HAP-1 (cell line): ENCODE data around the gene R3HCC1L.

Experiments used
- DNase-seq, 2 experiments: peaks; one replicate each; pipeline ENCODE4 v3.0.0-alpha.2; 2016 to 2020; ENCODE audit warnings: low spot score in 2 of 2
- H3K27me3 ChIP-seq: fragments of 250-450 bp; sonication (Bioruptor Pico); 2 replicates; pipeline ENCODE4 v1.5.1; 2020; ENCODE audit warnings: low read depth, mild to moderate bottlenecking, moderate library complexity
- H3K36me3 ChIP-seq: fragments of 250-450 bp; sonication (Bioruptor Pico); replicated peaks from 2 replicates; pipeline ENCODE4 v1.5.1; 2020; ENCODE audit warnings: mild to moderate bottlenecking
- H3K4me1 ChIP-seq: fragments of 250-450 bp; sonication (Bioruptor Pico); 2 replicates; pipeline ENCODE4 v1.5.1; 2020; ENCODE audit warnings: mild to moderate bottlenecking
- H3K4me3 ChIP-seq: fragments of 250-450 bp; sonication (Bioruptor Pico); 2 replicates; pipeline ENCODE4 v1.5.1; 2020; ENCODE audit warnings: mild to moderate bottlenecking, moderate library complexity
- H3K9me3 ChIP-seq: fragments of 250-450 bp; sonication (Bioruptor Pico); 2 replicates; pipeline ENCODE4 v1.5.1; 2020; ENCODE audit warnings: mild to moderate bottlenecking, moderate library complexity
- in situ Hi-C: fragments of 300-500 bp; cut with MboI; formaldehyde crosslinking; loops from 3 replicates; pipeline ENCODE4 v1.14.3; 2020; ENCODE audit warnings: low sequenced_read_pairs, inconsistent platforms, mixed read lengths

R3HCC1L gene

DNA sequence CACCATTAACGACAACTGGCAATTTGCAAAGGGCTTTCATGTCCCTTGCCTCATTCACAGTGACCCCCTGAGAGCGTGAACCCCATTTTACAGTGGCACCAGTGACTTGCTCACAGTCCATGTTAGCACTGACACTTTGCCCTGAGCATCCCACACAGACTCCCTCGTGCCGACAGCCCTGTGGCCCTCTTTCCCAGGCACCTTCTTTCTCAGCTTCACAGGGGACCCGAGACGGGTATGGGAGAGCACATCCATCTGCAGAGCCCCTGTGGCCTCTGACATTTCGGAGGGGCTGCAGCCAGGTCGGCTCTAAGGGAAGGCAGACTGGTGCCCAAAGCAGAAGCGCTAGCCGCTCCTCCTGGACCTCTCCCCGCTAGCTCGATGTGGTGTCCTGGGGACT is 122.7 kb downstream of the R3HCC1L start:
- Histone ChIP-seq H3K27me3 (no peaks in the 10 kb centered on the region), H3K36me3 (no peaks in the 10 kb centered on the region), H3K4me1 (no peaks in the 10 kb centered on the region), H3K4me3 (no peak overlapping the region), H3K9me3 (no peaks in the 10 kb centered on the region)
- in situ Hi-C loops, result no loop called here
- no peak for DNase-seq

DNA sequence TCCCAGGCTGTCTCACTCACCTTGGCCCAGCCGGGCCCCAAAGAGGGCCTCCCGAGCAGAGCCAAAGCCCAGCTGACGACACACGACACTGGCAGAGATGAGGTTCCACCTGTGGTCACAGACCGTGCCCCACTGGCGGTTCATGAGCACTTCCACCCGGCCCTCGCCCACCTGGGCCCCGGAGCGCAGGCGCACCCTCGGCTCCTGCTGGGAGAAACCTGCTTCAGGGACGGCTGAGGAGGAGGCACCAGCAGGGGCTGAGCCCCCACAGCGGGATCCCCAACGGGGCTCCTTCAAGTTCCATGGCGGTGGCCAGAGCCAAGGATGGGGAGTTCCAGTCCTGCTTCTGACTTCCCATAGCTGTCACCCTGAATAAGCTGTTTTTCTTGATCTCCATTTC is 123.5 kb downstream of the R3HCC1L start:
- Histone ChIP-seq H3K4me3 (no peak overlapping the region), H3K4me1 (no peaks in the 10 kb centered on the region), H3K27me3 (no peaks in the 10 kb centered on the region), H3K36me3 (no peaks in the 10 kb centered on the region), H3K9me3 (no peaks in the 10 kb centered on the region)
- in situ Hi-C loops, result no loop called here
- no peak for DNase-seq

GRCh38 chr10:98258683-98259454 is 124.4 kb downstream of the R3HCC1L start:
- DNase-seq, result no peak
- Histone ChIP-seq H3K4me3 (no peak overlapping the region), H3K9me3 (no peaks in the 10 kb centered on the region), H3K27me3 (no peaks in the 10 kb centered on the region), H3K4me1 (no peaks in the 10 kb centered on the region), H3K36me3 (no peaks in the 10 kb centered on the region)
- in situ Hi-C loops, result no loop called here

DNA sequence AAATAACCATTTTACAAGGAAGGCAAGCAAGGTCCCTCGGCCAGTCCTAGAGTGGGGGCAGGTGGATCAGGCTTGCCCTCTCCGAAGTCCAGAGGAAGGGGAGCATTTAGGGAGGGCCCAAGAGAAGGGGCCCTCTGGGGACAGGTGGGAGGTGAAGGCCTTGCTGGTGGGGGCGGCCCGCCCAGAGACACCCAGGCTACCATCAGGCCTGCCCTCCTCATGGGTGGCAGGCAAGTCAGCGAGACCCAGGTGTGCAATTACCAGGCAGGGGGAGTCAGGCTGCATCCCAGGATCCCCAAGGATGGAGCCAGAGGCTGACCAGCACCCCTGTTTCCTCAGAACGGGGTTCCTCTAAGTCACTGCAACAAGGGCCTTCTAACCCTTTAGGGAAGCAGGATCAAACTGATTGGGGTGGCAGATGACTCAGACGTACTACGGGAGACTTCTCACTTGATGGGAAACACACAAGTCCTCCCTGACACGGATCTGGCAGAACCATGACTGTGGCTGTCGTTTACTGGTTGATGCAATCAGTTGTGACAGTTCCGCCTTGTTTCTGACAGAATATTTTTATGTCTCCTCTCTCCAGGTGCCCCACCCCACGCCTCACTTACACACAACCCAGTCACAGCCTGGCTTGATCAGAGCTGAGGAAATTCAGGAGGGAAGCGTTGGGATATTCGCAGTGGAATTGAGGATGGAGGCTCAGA is 125.3 kb downstream of the R3HCC1L start:
- no peak for DNase-seq
- in situ Hi-C loops, result no loop called here
- Histone ChIP-seq H3K9me3 (no peaks in the 10 kb centered on the region), H3K4me3 (no peak overlapping the region), H3K27me3 (no peaks in the 10 kb centered on the region), H3K4me1 (no peaks in the 10 kb centered on the region), H3K36me3 (no peaks in the 10 kb centered on the region)

DNA sequence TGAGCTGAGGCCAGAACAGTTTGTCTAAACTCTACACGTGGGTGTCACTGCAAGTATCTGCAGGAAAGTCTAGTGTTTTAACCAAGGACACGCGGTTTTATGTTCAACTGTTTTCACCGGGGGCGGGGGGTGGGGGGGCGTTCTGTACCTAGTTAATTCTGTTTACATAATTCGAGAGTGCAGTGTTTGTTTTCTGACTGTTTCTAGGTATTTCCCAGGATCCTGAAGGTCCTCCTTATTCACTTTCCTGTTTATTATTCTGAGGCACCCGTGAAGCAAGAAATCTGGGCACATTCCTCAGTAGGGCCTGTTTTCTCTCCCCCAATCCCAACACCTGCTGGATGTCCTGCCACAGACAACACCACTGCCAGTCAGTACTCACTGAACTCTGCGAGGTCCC is 125.9 kb downstream of the R3HCC1L start:
- Histone ChIP-seq H3K36me3 (no peaks in the 10 kb centered on the region), H3K27me3 (no peaks in the 10 kb centered on the region), H3K4me1 (no peaks in the 10 kb centered on the region), H3K9me3 (no peaks in the 10 kb centered on the region), H3K4me3 (no peak overlapping the region)
- DNase-seq, result no peak
- in situ Hi-C loops, result no loop called here

DNA sequence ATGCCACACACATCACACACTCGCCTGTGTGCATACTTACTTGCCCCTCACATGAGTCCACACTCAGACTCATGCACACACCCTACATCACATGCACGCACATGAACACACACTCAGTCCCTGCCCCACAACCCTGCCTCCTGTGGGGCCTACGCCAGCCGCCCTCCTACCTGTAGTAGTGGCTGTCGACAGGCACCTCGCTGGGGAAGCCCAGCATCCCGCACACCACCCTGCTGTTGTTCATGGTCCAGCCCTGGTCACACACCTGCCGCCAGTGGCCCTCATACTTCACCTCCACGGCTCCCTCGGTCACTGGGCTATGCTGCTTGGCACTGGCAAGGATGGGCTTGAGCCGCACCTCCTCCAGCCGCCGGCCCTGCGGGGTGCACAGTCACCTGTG is 126.3 kb downstream of the R3HCC1L start:
- in situ Hi-C loops, result no loop called here
- Histone ChIP-seq H3K4me1 (no peaks in the 10 kb centered on the region), H3K27me3 (no peaks in the 10 kb centered on the region), H3K9me3 (no peaks in the 10 kb centered on the region), H3K36me3 (no peaks in the 10 kb centered on the region), H3K4me3 (no peak overlapping the region)
- DNase-seq, result no peak

GRCh38 chr10:98261436-98262277 is 127.2 kb downstream of the R3HCC1L start:
- in situ Hi-C loops, result no loop called here

DNA sequence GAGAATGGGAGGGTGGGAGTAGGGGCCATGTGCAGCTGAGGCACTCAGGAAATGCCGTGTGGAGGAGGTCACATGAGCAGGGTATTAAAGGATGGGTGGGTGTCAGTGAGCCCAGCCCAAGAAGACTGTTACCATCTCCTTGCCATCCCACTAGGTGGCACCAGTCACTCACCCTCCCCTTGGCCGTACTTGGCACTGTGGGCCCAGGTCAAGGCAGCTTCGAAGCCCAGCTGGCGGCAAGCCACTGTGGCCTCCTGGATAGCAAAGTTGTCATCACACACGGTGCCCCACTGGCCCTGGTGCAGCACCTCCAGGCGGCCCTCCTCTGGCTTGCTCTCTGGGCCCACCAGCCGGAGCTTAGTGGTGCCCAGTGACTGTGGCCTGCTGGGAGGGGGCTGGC is 128.1 kb downstream of the R3HCC1L start:
- in situ Hi-C loops, result no loop called here
- no peaks in the 10 kb centered on the region for H3K9me3 ChIP-seq

More at GRCh38 chr10:98261436-98262277, 127.2 kb downstream of the R3HCC1L start:
- no peak overlapping the region for H3K4me3 ChIP-seq
- H3K36me3 ChIP-seq, result no peaks in the 10 kb centered on the region
- no peaks in the 10 kb centered on the region for H3K4me1 ChIP-seq
- no peaks in the 10 kb centered on the region for H3K27me3 ChIP-seq
- DNase-seq, result no peak
- H3K9me3 ChIP-seq, result no peaks in the 10 kb centered on the region

GRCh38 chr10:98263088-98263487 is 128.6 kb downstream of the R3HCC1L start:
- no peak overlapping the region for H3K4me3 ChIP-seq
- no peaks in the 10 kb centered on the region for H3K4me1 ChIP-seq
- H3K9me3 ChIP-seq, result no peaks in the 10 kb centered on the region
- no peak for DNase-seq
- no peaks in the 10 kb centered on the region for H3K36me3 ChIP-seq
- no peaks in the 10 kb centered on the region for H3K27me3 ChIP-seq
- in situ Hi-C loops, result no loop called here

More for the DNA sequence above, 128.1 kb downstream of the R3HCC1L start:
- Histone ChIP-seq H3K27me3 (no peaks in the 10 kb centered on the region), H3K36me3 (no peaks in the 10 kb centered on the region), H3K4me3 (no peak overlapping the region), H3K4me1 (no peaks in the 10 kb centered on the region)
- DNase-seq, result peak in 1 of 2 experiments; percentile 26

DNA sequence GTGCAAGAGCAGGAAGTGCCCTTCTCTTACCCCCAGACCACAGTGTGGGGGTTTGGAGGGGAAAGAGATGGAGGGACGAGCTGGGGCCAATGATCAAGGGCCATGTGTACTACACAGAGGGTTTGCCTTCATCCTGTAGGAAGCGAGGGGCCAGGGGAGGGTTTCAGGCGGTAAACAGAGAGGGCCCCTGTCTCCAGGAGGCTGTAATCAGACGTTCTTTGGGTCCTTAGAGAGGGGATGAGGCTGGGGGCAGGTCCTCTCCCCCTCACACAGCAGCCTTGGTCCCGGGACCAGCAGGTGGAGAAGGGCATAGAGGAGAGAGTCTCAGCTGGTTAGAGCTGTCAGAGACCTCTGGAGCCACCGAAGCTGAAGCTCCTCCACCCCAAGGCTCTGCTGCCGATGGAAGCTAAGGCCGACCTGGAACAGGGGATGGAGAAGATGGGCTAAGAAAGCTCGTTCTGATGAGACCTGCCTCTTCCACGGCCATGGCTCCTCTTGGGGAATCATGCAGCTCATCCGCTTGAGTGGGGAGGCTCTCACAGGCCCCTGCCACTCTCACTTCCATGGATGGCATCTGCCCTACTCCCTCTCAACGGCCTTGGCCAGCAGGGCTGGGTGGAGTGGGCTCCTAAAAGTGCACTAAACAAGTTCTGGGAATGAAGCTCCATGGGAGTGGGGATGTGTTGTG is 130.1 kb downstream of the R3HCC1L start:
- Histone ChIP-seq H3K4me3 (no peak overlapping the region), H3K9me3 (no peaks in the 10 kb centered on the region), H3K27me3 (no peaks in the 10 kb centered on the region), H3K36me3 (no peaks in the 10 kb centered on the region), H3K4me1 (0 out of 2 replicates have a peak, but pooled peaks cover 2% of the 10 kb centered on the region)
- in situ Hi-C loops, result no loop called here
- no peak for DNase-seq

DNA sequence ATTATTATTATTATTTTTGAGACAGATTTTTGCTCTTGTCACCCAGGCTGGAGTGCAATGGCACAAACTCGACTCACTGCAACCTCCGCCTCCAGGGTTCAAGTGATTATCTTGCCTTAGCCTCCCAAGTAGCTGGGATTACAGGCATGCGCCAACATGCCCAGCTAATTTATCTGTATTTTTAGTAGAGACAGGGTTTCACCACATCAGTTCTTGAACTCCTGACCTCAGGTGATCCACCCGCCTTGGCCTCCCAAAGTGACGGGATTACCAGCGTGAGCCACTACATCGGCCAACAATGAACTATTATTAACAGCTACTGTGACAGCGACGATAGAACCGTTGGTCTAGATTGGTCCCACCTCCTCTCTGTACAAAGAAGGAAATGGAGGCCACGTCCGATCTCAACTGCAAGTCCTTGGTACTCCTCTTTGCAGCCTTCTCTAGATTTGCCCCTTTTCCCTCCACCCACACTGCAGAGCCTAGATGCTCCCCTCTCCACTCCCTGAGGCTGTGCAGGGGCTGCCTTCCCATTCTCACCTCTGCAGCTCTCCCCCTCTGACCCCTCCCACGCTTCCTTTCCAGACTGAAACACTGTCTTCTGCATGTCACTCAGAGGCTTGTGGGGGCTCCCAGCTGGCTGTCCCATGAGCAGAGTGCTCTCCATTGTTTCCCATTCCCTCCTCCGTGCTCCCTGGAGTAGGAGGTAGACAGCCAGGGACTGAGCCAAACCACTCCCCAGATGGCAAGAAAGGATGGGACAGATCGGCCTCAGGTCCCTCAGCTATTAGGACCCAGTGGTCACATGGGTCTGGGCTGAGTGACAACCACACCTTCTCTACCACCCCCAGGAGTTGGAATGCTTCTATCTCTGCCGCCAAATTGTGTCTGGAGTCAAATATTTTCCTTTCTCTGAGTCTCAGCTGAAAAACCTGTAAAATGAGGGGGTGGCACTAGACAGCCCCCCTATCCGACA is 131.2 kb downstream of the R3HCC1L start:
- H3K27me3 ChIP-seq, result no peaks in the 10 kb centered on the region
- no peak for DNase-seq
- H3K36me3 ChIP-seq, result no peaks in the 10 kb centered on the region
- no peaks in the 10 kb centered on the region for H3K9me3 ChIP-seq
- H3K4me1 ChIP-seq, result 0 out of 2 replicates have a peak, but pooled peaks cover 2% of the 10 kb centered on the region
- in situ Hi-C loops, result no loop called here
- no peak overlapping the region for H3K4me3 ChIP-seq

DNA sequence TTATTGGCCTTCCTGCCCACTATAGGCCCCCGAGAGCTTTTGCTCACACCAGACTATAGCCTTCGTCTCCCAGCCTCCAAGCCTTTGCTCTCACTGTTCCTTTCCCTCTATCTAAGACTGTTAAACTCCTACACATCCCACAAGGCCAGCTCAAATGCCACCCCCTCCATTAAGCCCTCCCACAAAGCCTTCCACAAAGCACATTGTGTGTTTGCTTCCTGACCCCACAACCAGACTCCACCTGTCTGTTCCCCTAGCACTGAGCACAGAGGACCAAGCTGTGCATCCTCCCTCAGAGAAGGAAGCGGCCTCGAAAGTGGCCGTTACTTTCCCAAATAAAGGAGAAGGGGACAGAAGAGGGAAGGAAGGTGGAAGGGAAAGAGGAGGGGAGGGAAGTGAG is 132.2 kb downstream of the R3HCC1L start:
- H3K9me3 ChIP-seq, result no peaks in the 10 kb centered on the region
- DNase-seq, result no peak
- 0 out of 2 replicates have a peak, but pooled peaks cover 2% of the 10 kb centered on the region for H3K4me1 ChIP-seq
- no peaks in the 10 kb centered on the region for H3K27me3 ChIP-seq
- H3K4me3 ChIP-seq, result no peak overlapping the region
- no peaks in the 10 kb centered on the region for H3K36me3 ChIP-seq
- in situ Hi-C loops, result no loop called here
